HUES6 (cell line): ENCODE results near the gene LCE6A.

Source experiments
- H3K27ac ChIP-seq: 2 replicates; pipeline ENCODE4 v1.7.0; 2013; ENCODE audit warnings: low read depth, mild to moderate bottlenecking, low read length, inconsistent platforms
- H3K27me3 ChIP-seq: 2 replicates; pipeline ENCODE4 v1.6.1; 2013; ENCODE audit warnings: low read length; ENCODE audit not compliant: control insufficient read depth, insufficient read depth
- H3K36me3 ChIP-seq: 2 replicates; pipeline ENCODE4 v1.6.1; 2013; ENCODE audit warnings: low read length; ENCODE audit not compliant: control insufficient read depth, insufficient read depth
- H3K4me1 ChIP-seq: 2 replicates; pipeline ENCODE4 v1.6.1; 2013; ENCODE audit warnings: low read length; ENCODE audit not compliant: control insufficient read depth, insufficient read depth
- H3K4me3 ChIP-seq: 2 replicates; pipeline ENCODE4 v1.5.1; 2013; ENCODE audit warnings: low read depth, low read length
- H3K9ac ChIP-seq: one replicate; pipeline ENCODE4 v1.6.1; 2013; ENCODE audit warnings: mild to moderate bottlenecking, low read length
- H3K9me3 ChIP-seq: 2 replicates; pipeline ENCODE4 v1.6.1; 2013; ENCODE audit warnings: low read depth, low read length; ENCODE audit not compliant: control insufficient read depth, insufficient read depth

The LCE6A gene

DNA sequence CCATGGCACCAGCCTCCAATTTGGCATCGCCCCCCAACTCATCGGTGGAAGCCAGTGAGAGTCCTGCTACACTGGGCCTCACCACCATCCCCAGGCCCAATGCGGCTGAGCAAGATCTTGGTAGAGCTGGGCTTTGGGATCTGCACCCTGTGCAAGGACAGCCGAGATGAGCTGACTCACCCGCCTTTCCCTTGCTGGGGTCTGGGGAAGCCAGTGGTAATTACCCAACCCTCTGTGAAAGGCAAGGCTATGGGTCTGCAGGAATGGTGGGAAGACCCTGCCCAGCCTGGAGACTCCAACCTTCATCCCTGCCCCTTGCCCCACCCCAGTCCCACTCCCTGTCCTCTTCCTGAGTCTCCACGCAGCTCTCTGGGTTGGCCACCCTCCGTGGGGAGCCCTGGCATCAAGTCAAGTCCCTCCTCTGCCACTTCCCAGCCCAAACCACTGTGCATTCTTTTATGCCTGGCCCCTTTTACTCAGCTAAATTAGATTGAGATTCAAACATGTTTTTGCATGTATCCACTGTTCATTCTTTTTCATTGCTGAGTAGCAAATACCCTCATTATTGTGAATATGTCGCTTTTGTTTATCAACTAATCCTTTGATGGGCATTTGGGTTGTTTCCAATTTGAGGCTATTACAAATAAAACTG is 44.2 kb downstream of the LCE6A start:
- H3K4me1 ChIP-seq = no peaks in the 10 kb centered on the region
- H3K9ac ChIP-seq = no peak overlapping the region
- no peak overlapping the region for H3K4me3 ChIP-seq
- no peaks in the 10 kb centered on the region for H3K36me3 ChIP-seq
- no peaks in the 10 kb centered on the region; the same call in 1 of the 2 replicates for H3K27me3 ChIP-seq
- H3K9me3 ChIP-seq = peaks cover 9% of the 10 kb centered on the region; the same call in 1 of the 2 replicates
- no peak overlapping the region for H3K27ac ChIP-seq

DNA sequence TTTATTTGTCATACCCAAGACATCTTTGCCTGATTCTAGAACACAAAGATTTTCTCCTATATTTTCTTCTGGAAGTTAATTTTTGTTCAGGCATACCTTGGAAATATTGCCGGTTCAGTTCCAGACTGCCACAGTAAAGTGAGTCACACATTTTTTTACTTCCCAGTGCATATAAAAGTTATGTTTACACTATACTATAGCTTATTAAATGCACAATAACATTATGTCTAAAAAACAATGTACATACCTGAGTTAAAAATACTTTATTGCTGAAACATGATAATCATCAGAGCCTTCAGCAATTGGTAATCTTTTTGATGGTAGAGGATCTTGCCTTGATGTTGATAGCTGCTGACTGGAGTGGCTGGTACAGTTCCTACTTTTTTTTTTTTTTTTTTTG is 45.5 kb downstream of the LCE6A start:
- Histone ChIP-seq H3K4me3 (no peak overlapping the region), H3K27me3 (no peaks in the 10 kb centered on the region; the same call in 1 of the 2 replicates), H3K9ac (no peak overlapping the region), H3K4me1 (no peaks in the 10 kb centered on the region), H3K27ac (no peak overlapping the region), H3K36me3 (no peaks in the 10 kb centered on the region), H3K9me3 (peaks cover 9% of the 10 kb centered on the region; the same call in 1 of the 2 replicates)
